WTC11 (cell line): ENCODE measurements around the gene SLC16A9.

Experiments
- ATF1 ChIP-seq: sonication (generic); formaldehyde crosslinking; IDR thresholded peaks from 2 replicates; pipeline ENCODE4 v1.8.1; 2023; ENCODE audit warnings: mild to moderate bottlenecking, moderate library complexity, missing genetic modification reagents
- CTCF ChIP-seq: fragments of 200-600 bp; IDR thresholded peaks from 2 replicates; pipeline ENCODE4 v1.8.0; 2022; ENCODE audit warnings: antibody characterized with exemption
- FOXK1 ChIP-seq: sonication (generic); formaldehyde crosslinking; IDR thresholded peaks from 2 replicates; pipeline ENCODE4 v1.8.0; 2022; ENCODE audit warnings: mild to moderate bottlenecking, moderate library complexity, missing genetic modification reagents
- MAX ChIP-seq: sonication (generic); formaldehyde crosslinking; IDR thresholded peaks from 2 replicates; pipeline ENCODE4 v1.8.0; 2022; ENCODE audit warnings: mild to moderate bottlenecking, missing genetic modification reagents
- NR3C1 ChIP-seq: sonication (generic); formaldehyde crosslinking; conservative IDR thresholded peaks from 2 replicates; pipeline ENCODE4 v1.8.1; 2023; ENCODE audit warnings: low read depth, mild to moderate bottlenecking, missing genetic modification reagents
- SP1 ChIP-seq: sonication (generic); formaldehyde crosslinking; conservative IDR thresholded peaks from 2 replicates; pipeline ENCODE4 v1.8.1; 2022; ENCODE audit warnings: missing genetic modification reagents
- TEAD4 ChIP-seq: sonication (generic); formaldehyde crosslinking; IDR thresholded peaks from 2 replicates; pipeline ENCODE4 v1.8.0; 2022; ENCODE audit warnings: mild to moderate bottlenecking, missing genetic modification reagents
- ZMAT4 ChIP-seq: fragments of 250-450 bp; sonication (Bioruptor Pico); IDR thresholded peaks from 2 replicates; pipeline ENCODE4 v1.9.0; 2021; ENCODE audit warnings: mild to moderate bottlenecking
- ZNF138 ChIP-seq: sonication (generic); formaldehyde crosslinking; conservative IDR thresholded peaks from 2 replicates; pipeline ENCODE4 v1.8.1; 2022; ENCODE audit warnings: mild to moderate bottlenecking, moderate library complexity, missing genetic modification reagents
- ZNF512 ChIP-seq: sonication (generic); formaldehyde crosslinking; IDR thresholded peaks from 2 replicates; pipeline ENCODE4 v1.8.1; 2022; ENCODE audit warnings: missing genetic modification reagents, borderline replicate concordance

- TF ChIP-seq MAX (CRISPR knock-in tag) (no peak), SP1 (no peak), CTCF (no peak), ZNF138 (CRISPR knock-in tag) (no peak), ATF1 (CRISPR knock-in tag) (no peak), NR3C1 (CRISPR knock-in tag) (no peak), ZNF512 (CRISPR knock-in tag) (no peak), ZMAT4 (CRISPR knock-in tag) (no peak), TEAD4 (CRISPR knock-in tag) (no peak), FOXK1 (CRISPR knock-in tag) (no peak)
These were observed 3.7 kb upstream of the SLC16A9 start for GRCh38 chr10:59713196-59713821.
